ENCODE data around the gene STAU1. TPM values are rescaled to one million over a fixed set of nuclear protein-coding genes. Genes with fewer than 3 reads are reported as not detected.

The STAU1 gene
- polyA plus RNA-seq, 1 of the 3 experiments (the other 2 are of a cell fraction), result 48.2 TPM

DNA sequence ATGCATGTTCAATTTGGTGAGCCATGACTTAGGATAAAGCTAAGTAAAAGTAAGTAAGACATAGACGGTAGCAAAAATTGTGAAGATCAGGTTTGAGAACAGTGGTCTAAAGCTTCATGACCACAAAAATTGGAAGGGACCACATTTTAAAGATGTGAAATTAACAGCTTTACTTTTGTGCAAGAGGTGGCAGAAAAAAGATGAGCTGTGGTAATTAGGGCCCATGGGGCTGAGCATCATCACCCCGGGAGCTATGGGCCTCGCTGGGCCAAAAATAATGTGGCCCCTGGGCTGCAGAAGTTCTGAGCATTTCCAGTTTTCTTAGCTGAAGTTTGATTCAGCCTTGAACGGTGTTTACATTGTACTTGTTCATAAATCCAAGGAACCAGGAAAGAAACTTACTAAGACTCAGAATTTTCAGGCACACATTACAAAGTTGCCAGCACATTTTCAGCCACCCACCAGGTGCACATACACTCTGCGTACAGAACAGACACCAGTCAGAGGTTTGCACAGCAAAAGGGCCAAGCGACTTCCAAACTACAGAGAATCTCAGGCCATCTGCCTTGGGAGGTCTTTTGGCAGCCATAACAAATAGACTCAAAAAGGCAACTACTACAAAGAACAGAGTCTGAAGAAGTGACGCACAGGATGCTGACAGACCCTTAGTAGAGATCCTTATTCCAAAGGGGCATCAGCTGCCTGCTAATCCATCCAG lies 84.3 kb downstream of the STAU1 start:
- TF ChIP-seq POLR2AphosphoS5 (IDR thresholded peaks at IDR 0.05; ENCODE audit: low read depth, low read length) (no peak), TCF12 (IDR thresholded peaks at IDR 0.05) (no peak), MXI1 (IDR thresholded peaks at IDR 0.05; ENCODE audit: low read depth, low read length) (no peak), RAD21 (IDR thresholded peaks at IDR 0.05; ENCODE audit: low read length) (no peak), GABPA (IDR thresholded peaks at IDR 0.05; ENCODE audit: low read depth) (no peak), MEF2A (IDR thresholded peaks at IDR 0.05; ENCODE audit: borderline replicate concordance, low read depth) (no peak), SMC3 (IDR thresholded peaks at IDR 0.05; ENCODE audit: low read depth, low read length) (no peak), TAF1 (IDR thresholded peaks at IDR 0.05; ENCODE audit: borderline replicate concordance, low read depth, low read length) (no peak), GATA2 (CRISPR knock-in tag; IDR thresholded peaks at IDR 0.05) (no peak), NFIC (IDR thresholded peaks at IDR 0.05; ENCODE audit: borderline replicate concordance) (no peak), YY1 (IDR thresholded peaks at IDR 0.05; ENCODE audit: low read depth) (no peak), ELF1 (IDR thresholded peaks at IDR 0.05) (no peak), FOSL2 (IDR thresholded peaks at IDR 0.05; ENCODE audit: borderline replicate concordance, low read depth) (no peak), JUND (IDR thresholded peaks at IDR 0.05) (no peak), TEAD4 (IDR thresholded peaks at IDR 0.05; ENCODE audit: borderline replicate concordance, insufficient read depth) (no peak), CHD2 (IDR thresholded peaks at IDR 0.05; ENCODE audit: low read length, partially characterized antibody) (no peak)
- TF ChIP-seq, protein P1, sequence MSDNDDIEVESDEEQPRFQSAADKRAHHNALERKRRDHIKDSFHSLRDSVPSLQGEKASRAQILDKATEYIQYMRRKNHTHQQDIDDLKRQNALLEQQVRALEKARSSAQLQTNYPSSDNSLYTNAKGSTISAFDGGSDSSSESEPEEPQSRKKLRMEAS (IDR thresholded peaks at IDR 0.05; ENCODE audit: low read depth), result no peak
- TF ChIP-seq, protein P2, sequence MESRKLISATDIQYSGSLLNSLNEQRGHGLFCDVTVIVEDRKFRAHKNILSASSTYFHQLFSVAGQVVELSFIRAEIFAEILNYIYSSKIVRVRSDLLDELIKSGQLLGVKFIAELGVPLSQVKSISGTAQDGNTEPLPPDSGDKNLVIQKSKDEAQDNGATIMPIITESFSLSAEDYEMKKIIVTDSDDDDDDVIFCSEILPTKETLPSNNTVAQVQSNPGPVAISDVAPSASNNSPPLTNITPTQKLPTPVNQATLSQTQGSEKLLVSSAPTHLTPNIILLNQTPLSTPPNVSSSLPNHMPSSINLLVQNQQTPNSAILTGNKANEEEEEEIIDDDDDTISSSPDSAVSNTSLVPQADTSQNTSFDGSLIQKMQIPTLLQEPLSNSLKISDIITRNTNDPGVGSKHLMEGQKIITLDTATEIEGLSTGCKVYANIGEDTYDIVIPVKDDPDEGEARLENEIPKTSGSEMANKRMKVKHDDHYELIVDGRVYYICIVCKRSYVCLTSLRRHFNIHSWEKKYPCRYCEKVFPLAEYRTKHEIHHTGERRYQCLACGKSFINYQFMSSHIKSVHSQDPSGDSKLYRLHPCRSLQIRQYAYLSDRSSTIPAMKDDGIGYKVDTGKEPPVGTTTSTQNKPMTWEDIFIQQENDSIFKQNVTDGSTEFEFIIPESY (IDR thresholded peaks at IDR 0.05; ENCODE audit: borderline replicate concordance, low read depth), result no peak
- TF ChIP-seq, protein P3, sequence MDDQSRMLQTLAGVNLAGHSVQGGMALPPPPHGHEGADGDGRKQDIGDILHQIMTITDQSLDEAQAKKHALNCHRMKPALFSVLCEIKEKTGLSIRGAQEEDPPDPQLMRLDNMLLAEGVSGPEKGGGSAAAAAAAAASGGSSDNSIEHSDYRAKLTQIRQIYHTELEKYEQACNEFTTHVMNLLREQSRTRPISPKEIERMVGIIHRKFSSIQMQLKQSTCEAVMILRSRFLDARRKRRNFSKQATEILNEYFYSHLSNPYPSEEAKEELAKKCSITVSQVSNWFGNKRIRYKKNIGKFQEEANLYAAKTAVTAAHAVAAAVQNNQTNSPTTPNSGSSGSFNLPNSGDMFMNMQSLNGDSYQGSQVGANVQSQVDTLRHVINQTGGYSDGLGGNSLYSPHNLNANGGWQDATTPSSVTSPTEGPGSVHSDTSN (IDR thresholded peaks at IDR 0.05), result no peak
- Histone ChIP-seq H3K4me2 (no peak overlapping the region), H3K4me1 (ENCODE audit: control insufficient read depth in 1 of 2, insufficient read depth in 2 of 2, low read depth in 1 of 2, low read length in 1 of 2) (no peaks in the 10 kb centered on the region), H3K36me3 (replicated peaks in 1 of 2; ENCODE audit: control insufficient read depth in 1 of 2, insufficient read depth in 2 of 2, low read length in 1 of 2) (peaks cover 21 to 43% of the 10 kb centered on the region in 2 experiments), H3K9ac (no peak overlapping the region), H3K27me3 (ENCODE audit: insufficient read depth) (no peaks in the 10 kb centered on the region), H3K9me2 (no peaks in the 10 kb centered on the region), H3K9me3 (no peaks in the 10 kb centered on the region), H2AFZ (ENCODE audit: low read depth) (no peak overlapping the region), H3K79me2 (ENCODE audit: insufficient read depth) (peaks cover 13% of the 10 kb centered on the region; the same call in 1 of the 2 replicates), H4K20me1 (ENCODE audit: insufficient read depth) (no peaks in the 10 kb centered on the region), H3F3A (replicated peaks; ENCODE audit: insufficient read depth) (peaks cover 4% of the 10 kb centered on the region), H3K4me3 (ENCODE audit: low read depth in 2 of 2, low read length in 1 of 2) (no peak overlapping the region), H3K27ac (ENCODE audit: low read depth in 2 of 2, low read length in 1 of 2) (no peak overlapping the region)
- POLR2A ChIA-PET, result no interaction called here
- CTCF ChIA-PET, result interaction anchor here (2.5 kb wide), 1 partner anchor 114 kb away, joined by 9 read pairs; no protein-coding TSS in a partner anchor
- WGBS (ENCODE audit: low lambda C conversion rate), result 98% methylated on average over 7 of the region's 7 CpGs
- DNase-seq, result no peak
